Activated CD8-positive, alpha-beta memory T cell treated with anti-CD3 and anti-CD28 coated beads, Interleukin-2, amount 50 U/mL, for 24 hours (primary cell): ENCODE results near the gene HLA-C.
"Not testable (repeated sequence)": the region's sequence is repeated elsewhere in the genome, so short reads cannot be mapped to it uniquely, and the experiment has no call there.

Experiments used
- DNase-seq: peaks from one replicate; pipeline ENCODE4 v3.0.0-alpha.2; 2020; ENCODE audit errors: extremely low read depth

Gene HLA-C

GRCh38 chr6:31270788-31271640 is 878 bp downstream of the HLA-C start:
- peak; percentile 35 for DNase-seq

DNA sequence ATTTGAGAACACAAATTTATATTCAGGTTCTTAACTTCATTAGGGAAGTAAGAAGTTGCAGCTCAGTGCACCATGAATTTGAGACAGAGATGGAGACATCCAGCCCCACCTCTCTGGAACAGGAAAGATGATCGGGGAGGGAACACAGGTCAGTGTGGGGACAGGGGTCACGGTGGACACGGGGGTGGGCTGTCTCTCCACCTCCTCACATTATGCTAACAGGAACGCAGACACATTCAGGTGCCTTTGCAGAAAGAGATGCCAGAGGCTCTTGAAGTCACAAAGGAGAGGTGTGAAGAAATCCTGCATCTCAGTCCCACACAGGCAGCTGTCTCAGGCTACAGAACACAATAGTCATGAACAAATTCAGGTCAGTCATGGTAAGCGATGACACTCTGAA is 3.1 kb downstream of the HLA-C start:
- DNase-seq, result no peak

DNA sequence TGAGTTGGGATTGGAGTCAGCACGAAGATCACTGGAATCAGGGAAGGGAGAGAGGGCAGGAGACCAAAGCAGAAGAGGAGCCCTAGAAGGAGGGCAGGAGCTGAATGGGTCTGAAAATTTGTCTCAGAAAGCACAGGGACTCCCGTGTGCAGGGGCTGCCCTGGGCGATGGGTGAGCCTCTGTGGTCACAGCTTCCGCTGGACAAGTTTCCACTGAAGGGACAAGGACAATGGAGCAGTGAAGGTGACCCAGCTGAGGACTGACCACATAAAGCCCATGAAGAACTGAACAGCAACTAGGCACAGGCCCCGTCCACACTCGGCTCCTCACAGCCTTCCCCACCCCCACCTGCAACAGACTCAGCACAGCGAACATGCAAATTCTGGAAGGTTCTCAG is 3.5 kb downstream of the HLA-C start:
- DNase-seq, result no peak

DNA sequence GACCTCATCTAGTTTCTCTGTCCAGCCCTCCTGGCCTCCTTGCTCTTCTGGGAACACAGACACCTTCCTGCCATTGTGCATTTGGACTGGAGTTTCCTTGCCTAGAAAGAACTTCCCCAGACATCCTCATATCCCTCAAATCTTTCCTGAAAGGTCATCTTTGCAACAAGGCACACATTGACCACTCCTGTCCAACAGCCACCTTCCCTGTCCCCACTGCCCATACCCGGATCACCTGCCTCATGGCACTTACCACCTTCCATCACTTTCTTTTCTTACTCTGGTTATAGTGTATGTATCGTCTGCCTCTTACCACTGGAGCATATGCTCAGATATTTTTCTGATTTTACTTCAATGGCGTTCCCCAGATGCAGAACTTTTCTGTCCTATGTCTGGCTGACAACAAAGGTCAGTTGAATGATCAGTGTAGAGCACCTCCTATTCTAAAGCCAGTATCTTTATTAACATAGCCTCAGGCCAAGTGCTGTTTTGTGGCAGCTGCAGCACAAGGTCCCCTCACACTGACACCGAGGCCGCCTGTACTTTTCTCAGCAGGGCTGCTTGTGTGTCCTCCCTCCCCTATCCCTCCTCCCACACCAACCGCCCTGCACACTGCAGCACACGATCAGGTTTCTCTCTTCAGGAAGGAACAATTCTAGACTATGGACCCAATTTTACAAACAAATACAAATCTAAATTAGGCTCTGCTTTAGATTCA is 4.1 kb downstream of the HLA-C start:
- DNase-seq, result no peak

DNA sequence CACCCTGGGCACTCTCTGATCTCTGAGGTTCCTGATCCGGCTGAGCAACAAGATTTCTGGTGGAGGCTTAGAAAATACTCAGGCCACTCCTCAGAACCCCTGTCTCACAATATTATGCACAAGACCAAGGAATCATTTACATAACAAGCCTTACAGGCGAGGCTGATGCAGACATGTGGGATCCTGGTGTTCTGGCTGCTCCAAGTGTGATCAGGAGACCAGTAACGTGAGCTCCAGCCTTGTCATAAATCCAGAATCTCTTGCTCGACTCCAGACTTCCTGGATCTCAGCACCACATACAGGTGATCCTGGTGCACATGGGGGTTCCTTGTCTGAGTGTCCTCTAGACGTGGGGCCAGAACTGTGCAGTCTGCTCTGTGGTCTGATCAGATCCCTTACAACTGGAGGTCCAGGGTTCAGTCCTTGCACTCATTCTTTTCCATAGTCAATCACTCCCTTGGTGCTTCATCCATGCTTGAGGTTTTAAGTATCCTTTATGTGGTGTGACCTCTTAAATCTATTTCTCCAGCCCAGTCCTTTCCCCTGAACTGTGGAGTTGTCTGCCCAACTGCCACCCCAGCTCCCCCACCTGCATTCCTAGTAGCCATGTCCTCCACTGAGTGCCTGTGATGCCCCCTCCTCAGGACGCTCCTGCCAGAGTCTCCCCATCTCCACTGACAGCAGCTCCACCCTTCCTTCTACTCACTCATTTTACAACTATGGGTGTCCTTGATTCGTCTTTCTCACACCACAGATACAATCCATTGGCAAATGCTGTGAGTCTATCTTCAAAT is 5.1 kb downstream of the HLA-C start:
- DNase-seq, result no peak

GRCh38 chr6:31265926-31266325 is 6.0 kb downstream of the HLA-C start:
- no peak for DNase-seq

GRCh38 chr6:31263346-31263933 is 8.5 kb downstream of the HLA-C start:
- DNase-seq, result not testable (repeated sequence)

DNA sequence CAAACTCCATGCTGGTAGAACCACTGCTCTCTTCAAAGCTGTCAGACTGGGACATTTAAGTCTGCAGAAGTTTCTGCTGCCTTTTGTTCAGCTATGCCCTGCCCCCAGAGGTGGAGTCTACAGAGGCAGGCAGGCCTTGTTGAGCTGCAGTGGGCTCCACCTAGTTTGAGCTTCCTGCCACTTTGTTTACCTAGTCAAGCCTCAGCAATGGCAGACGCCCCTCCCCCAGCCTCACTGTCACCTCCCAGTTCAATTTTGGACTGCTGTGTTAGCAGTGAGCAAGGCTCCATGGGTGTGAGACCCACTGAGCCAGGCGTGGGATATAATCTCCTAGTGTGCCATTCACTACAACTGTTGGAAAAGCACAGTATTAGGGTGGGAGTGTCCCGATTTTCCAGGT is 11.9 kb downstream of the HLA-C start:
- not testable (repeated sequence) for DNase-seq

- no peak for DNase-seq
These were observed 19.3 kb downstream of the HLA-C start for GRCh38 chr6:31252625-31253024.

- no peak for DNase-seq
These were observed 20.6 kb downstream of the HLA-C start for GRCh38 chr6:31251261-31251660.

DNA sequence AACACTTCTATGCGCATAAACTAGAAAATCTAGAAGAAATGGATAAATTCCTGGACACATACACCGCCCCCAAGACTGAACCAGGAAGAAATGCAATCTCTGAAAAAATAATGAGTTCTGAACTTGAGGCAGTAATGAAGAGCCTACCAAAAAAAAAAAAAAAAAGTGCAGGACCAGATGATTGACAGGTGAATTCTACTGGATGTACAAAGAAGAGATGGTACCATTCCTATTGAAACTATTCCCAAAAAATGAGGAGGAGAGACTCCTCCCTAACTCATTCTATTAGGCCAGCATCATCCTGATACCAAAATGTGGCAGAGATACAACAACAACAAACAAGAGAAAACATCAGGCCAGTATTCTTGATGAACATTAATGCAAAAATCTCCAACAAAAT is 22.7 kb downstream of the HLA-C start:
- no peak for DNase-seq

- no peak for DNase-seq
These were observed 24.1 kb downstream of the HLA-C start for GRCh38 chr6:31247813-31248212.

DNA sequence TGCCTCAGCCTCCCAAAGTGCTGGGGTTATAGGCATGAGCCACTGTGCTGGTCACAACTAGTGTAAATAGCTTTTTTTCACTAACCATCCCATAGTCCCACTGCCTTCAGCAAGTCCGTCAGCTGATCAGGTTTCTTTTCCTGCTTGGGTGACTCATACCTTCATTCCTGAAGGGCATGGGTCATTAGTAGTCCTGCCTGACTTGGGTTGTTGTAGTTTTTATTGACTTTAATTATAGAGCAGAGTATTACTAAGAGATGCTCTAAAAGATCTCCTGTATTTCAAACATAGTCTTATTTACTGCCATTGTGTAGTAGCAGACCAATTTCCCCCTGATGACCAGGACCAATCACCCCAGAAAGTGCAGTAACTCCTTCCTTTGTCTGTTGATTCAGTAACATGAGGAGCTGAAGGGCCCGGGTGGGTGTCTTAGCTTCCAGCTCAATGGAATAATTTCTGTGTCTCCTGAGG is 25.8 kb downstream of the HLA-C start:
- no peak for DNase-seq

- no peak for DNase-seq
These were observed 28.4 kb downstream of the HLA-C start for GRCh38 chr6:31243508-31243907.

DNA sequence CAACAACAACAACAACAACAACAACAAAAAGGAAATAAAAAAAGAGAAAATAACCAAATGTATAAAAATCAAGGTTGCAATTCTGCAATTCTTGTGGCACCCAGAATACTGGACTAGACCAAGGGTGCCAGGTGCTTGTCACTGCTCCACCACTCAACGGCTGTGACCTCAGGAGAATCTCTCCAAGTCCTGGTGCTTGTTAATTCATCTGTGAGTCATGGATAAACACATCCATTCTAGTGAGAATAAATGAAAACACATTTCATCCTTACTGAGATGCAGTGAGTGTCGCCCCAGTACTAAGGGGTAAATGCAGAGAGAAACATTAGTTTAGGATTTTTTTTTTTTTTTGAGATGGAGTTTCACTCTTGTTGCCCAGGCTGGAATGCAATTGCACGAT is 32.0 kb downstream of the HLA-C start:
- no peak for DNase-seq

DNA sequence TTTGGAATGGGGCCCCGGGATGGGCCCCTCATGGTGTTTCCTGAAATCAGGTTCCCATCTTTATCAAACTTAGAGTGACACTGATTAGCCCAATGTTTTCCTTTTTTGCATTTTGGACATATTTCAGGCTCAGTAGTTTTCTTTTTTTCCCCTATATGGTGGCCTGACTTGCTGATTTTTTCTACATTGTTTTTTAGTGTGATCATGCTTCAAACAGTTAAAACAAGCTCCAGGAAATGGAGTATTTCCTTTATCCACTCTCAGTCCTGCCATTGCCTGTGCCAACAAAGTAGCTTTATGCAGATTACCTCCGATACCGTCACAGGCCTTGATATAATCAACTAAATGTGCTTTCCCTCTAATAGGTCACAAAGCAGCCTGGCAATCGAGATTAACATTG is 37.8 kb downstream of the HLA-C start:
- not testable (repeated sequence) for DNase-seq

GRCh38 chr6:31228476-31228875 is 43.4 kb downstream of the HLA-C start:
- DNase-seq, result no peak

GRCh38 chr6:31227143-31227542 is 44.7 kb downstream of the HLA-C start:
- DNase-seq, result no peak

DNA sequence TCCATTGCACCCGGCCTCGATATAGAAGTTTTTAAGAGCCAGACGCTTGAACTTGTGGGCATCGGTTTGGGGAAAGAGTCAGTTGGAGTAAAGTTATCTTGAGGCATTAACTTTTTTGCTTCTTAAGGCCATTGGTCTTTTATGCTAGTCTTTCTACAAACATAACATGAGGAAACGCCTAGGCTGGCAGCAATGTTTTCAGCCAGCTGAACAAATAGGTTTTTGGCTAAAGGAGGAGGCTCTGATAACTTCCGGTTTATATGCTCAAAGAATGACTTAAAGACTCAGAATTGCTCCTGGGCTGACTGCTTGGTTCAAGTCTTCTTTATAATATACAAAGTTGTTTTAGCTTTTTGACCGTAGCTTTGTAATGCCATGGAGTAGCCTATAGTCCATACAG is 46.2 kb downstream of the HLA-C start:
- DNase-seq, result no peak

DNA sequence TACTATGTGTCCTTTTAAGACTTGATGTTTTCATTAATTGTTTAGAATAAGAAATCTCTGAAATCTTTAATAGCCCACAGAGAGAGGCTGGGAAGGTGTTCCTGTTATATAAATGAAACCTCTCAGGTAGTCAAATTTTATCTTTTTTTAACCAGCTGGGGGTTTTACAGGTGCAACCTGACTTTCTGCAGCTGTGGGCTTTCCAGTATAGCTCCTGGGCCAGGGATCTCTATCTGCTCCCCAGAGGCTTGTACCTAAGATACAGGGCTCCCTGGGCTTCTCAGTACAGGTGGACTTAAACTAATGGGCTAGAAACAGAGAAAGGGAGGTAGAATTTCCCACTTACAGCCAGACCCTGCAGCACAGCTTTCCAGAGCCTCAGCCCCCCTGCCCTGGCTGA is 49.4 kb downstream of the HLA-C start:
- no peak for DNase-seq
